Calu3 (cell line): ENCODE measurements around the gene INSRR. TPM values are rescaled to one million over a fixed set of nuclear protein-coding genes. Genes with fewer than 3 reads are reported as not detected.

ENCODE experiments used
- BruUV-seq: library from RNA; stranded (reverse); fragments of 400-500 nt; replicated peaks from 2 replicates; lab custom pipeline; 2021; lab: Mats Ljungman, UMichigan
- CTCF ChIA-PET: fragments of 300-600 bp; sonication (Branson Sonifier 250); formaldehyde crosslinking; loops from one replicate; lab custom pipeline; 2022; ENCODE audit warnings: antibody characterized with exemption; lab: Charles Lee
- DNase-seq: peaks from one replicate; pipeline ENCODE4 v3.0.0; 2022
- H3K27ac Mint-ChIP-seq: one replicate; pipeline ENCODE4 v1.8.0; 2022; ENCODE audit warnings: mixed read lengths; ENCODE audit not compliant: unreplicated experiment
- H3K27me3 Mint-ChIP-seq: one replicate; pipeline ENCODE4 v1.8.0; 2022; ENCODE audit warnings: mixed read lengths; ENCODE audit not compliant: unreplicated experiment
- H3K36me3 Mint-ChIP-seq: one replicate; pipeline ENCODE4 v1.8.0; 2022; ENCODE audit warnings: mild to moderate bottlenecking, moderate library complexity, mixed read lengths; ENCODE audit not compliant: insufficient read depth, unreplicated experiment
- H3K4me1 Mint-ChIP-seq: one replicate; pipeline ENCODE4 v1.8.0; 2022; ENCODE audit warnings: mild to moderate bottlenecking, low read depth, mixed read lengths; ENCODE audit not compliant: unreplicated experiment
- H3K4me3 Mint-ChIP-seq: one replicate; pipeline ENCODE4 v1.8.0; 2022; ENCODE audit warnings: mild to moderate bottlenecking, low read depth, moderate library complexity, mixed read lengths; ENCODE audit not compliant: unreplicated experiment
- H3K9me3 Mint-ChIP-seq: one replicate; pipeline ENCODE4 v1.8.0; 2022; ENCODE audit warnings: low read depth, mixed read lengths; ENCODE audit not compliant: unreplicated experiment
- intact Hi-C: fragments of 100-400 bp; cut with micrococcal nuclease; formaldehyde crosslinking; loops from one replicate; pipeline ENCODE4 v1.10.0; 2022; ENCODE audit not compliant: unreplicated experiment
- total RNA-seq: library from RNA; stranded (reverse); gene quantifications from 2 replicates; pipeline ENCODE4 v1.2.3, GENCODE V29; 2022
- TF ChIP-seq, protein P1 (sequence below): fragments of 200-600 bp; IDR thresholded peaks from one replicate; pipeline ENCODE4 v1.8.0; 2022; ENCODE audit warnings: antibody characterized with exemption; ENCODE audit not compliant: unreplicated experiment

The INSRR gene
- total RNA-seq, 1 experiment from 2014 or later = not detected

DNA sequence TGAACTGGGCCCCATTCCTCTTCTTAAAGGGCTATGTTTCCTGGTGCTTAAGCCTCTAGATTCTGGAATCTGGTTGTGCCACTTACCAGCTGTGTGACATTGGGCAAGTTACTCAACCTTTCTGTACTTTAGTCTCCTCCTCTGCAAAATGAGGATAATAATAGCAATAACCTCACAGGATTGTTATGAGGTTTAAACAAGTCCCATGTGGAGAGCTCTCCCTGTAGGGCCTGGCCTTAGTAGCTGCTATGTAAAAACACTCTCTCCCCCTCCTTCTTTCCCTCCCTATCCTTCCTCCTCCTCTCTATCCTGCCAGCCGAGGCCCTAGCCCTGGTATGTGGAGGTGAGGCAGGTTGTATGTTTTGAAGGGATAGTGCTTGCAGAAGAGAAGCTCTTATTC lies 26.4 kb upstream of the INSRR start:
- Mint-ChIP-seq H3K9me3 (no peaks in the 10 kb centered on the region), H3K4me3 (no peak overlapping the region), H3K4me1 (no peaks in the 10 kb centered on the region), H3K36me3 (no peaks in the 10 kb centered on the region), H3K27ac (no peak overlapping the region), H3K27me3 (peaks cover 100% of the 10 kb centered on the region)
- BruUV-seq = no TSS peak
- TF ChIP-seq, protein P1, sequence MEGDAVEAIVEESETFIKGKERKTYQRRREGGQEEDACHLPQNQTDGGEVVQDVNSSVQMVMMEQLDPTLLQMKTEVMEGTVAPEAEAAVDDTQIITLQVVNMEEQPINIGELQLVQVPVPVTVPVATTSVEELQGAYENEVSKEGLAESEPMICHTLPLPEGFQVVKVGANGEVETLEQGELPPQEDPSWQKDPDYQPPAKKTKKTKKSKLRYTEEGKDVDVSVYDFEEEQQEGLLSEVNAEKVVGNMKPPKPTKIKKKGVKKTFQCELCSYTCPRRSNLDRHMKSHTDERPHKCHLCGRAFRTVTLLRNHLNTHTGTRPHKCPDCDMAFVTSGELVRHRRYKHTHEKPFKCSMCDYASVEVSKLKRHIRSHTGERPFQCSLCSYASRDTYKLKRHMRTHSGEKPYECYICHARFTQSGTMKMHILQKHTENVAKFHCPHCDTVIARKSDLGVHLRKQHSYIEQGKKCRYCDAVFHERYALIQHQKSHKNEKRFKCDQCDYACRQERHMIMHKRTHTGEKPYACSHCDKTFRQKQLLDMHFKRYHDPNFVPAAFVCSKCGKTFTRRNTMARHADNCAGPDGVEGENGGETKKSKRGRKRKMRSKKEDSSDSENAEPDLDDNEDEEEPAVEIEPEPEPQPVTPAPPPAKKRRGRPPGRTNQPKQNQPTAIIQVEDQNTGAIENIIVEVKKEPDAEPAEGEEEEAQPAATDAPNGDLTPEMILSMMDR = no peak
- no peak for DNase-seq
- CTCF ChIA-PET = no interaction called here
- intact Hi-C loops = no loop called here

DNA sequence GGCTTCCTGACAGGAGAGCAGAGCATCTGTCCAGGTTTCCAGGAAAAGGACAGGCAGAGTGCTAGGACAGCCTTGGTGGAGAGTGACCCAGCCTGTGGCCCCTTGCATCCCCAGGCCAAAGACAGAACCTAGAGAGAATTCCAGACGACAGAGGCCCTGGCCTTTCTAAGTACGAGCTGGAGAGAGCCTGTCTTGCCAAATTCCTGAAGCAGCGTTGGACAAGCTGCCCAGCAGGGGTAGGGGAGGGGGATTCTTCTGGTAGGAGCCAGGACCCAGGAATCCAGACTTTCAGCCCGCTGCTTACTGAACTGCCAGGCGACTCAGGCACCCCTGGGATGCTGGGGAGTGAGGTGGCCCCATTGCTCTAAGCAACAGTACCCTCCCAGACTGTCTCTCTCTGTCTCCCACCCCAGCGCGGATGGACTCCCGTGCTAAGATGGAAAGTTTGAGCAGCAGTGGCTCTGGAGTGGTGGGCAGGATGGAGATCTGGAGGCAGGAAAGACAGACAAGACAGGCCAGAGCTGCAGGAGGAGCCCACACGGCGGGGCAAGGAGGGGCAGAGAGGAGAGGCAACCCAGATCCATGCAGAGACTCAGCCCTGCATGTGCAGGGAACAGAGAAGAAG lies 25.8 kb upstream of the INSRR start:
- DNase-seq = no peak
- H3K4me3 Mint-ChIP-seq = no peak overlapping the region
- no TSS peak for BruUV-seq
- H3K4me1 Mint-ChIP-seq = no peaks in the 10 kb centered on the region
- TF ChIP-seq, protein P1 = no peak
- H3K27me3 Mint-ChIP-seq = peaks cover 100% of the 10 kb centered on the region
- CTCF ChIA-PET = no interaction called here
- intact Hi-C loops = no loop called here
- no peaks in the 10 kb centered on the region for H3K9me3 Mint-ChIP-seq
- no peaks in the 10 kb centered on the region for H3K36me3 Mint-ChIP-seq
- no peak overlapping the region for H3K27ac Mint-ChIP-seq

DNA sequence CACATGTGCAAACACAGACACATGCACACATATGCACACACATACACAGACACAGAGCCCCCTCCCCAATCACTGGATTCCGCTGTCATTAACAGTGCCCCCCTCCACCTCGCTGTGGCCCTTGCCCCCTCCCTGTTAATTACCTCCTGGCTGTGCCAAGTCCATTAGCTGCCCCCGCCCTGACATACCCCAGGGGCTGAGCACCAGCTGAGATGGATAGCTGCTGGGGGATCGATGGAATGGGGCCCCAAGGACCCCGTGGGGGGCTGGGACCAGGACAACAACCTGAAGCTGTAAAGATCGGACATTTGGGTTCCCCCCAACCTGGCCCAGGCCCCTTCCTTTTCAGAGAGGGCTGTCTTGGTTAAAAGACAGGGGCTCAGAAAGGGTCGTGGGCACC lies 25.0 kb upstream of the INSRR start:
- CTCF ChIA-PET = interaction anchor here (0.5 kb wide), 1 partner anchor 161 kb away, joined by 5 read pairs; no protein-coding TSS in a partner anchor
- Mint-ChIP-seq H3K4me3 (no peak overlapping the region), H3K27ac (no peak overlapping the region), H3K9me3 (no peaks in the 10 kb centered on the region), H3K4me1 (no peaks in the 10 kb centered on the region), H3K27me3 (peaks cover 100% of the 10 kb centered on the region), H3K36me3 (no peaks in the 10 kb centered on the region)
- DNase-seq = no peak
- intact Hi-C loops = no loop called here
- no TSS peak for BruUV-seq
- TF ChIP-seq, protein P1 = no peak

DNA sequence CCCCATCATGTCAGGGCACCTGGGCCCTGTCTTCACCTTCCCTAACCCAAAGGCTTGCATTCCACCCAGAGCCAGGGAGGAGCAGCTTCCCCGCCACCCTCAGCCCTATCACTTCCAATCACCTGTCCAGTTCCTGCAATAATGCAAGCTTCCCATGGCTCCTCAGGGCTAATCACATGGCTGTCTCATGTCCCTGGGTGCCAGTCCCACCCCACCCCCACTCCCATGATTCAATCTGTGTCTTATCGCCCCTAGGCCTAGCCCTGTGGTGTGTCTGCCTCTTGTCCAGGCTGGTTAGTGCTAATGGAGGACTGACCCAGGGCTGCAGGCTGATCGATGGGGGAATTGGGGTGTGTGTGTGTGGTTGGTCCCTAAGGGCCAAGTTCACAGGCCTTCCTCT lies 23.6 kb upstream of the INSRR start:
- Mint-ChIP-seq H3K4me1 (no peaks in the 10 kb centered on the region), H3K27me3 (peaks cover 100% of the 10 kb centered on the region), H3K36me3 (no peaks in the 10 kb centered on the region), H3K4me3 (no peak overlapping the region), H3K9me3 (no peaks in the 10 kb centered on the region), H3K27ac (no peak overlapping the region)
- intact Hi-C loops = no loop called here
- CTCF ChIA-PET = no interaction called here
- BruUV-seq = no TSS peak
- DNase-seq = no peak
- TF ChIP-seq, protein P1 = no peak
